H1 (cell line): ENCODE measurements around the gene PSKH1. TPM values are rescaled to one million over a fixed set of nuclear protein-coding genes. Genes with fewer than 3 reads are reported as not detected.
A peak's percentile ranks its signal among the peaks of the same experiment; 100 is the strongest.

ENCODE experiments used
- CTCF ChIA-PET: fragments of 300-600 bp; sonication (Branson Sonifier 250); formaldehyde crosslinking; loops from one replicate; lab custom pipeline; 2021; ENCODE audit not compliant: partially characterized antibody; lab: Charles Lee
- POLR2A ChIA-PET: fragments of 300-600 bp; sonication (Branson Sonifier 250); formaldehyde crosslinking; loops from one replicate; lab custom pipeline; 2021; ENCODE audit warnings: inconsistent platforms; ENCODE audit not compliant: partially characterized antibody; lab: Charles Lee
- DNase-seq, 2 experiments: peaks; one replicate each; pipeline versions ENCODE4 v3.0.0 to v3.0.0-alpha.2; 2010 to 2022; ENCODE audit warnings: low spot score in 2 of 2, low read depth in 1 of 2, mixed read lengths in 1 of 2
- FAIRE-seq: peaks from 2 replicates; lab custom pipeline; 2011; peaks lifted over from hg19 to GRCh38; lab: Jason Lieb, UNC
- H2AFZ ChIP-seq: 2 replicates; pipeline ENCODE4 v1.8.1; 2012; ENCODE audit warnings: low read length, inconsistent platforms
- H2AK5ac ChIP-seq: 2 replicates; pipeline ENCODE4 v1.6.1; 2013; ENCODE audit warnings: low read depth, low read length
- H2BK120ac ChIP-seq: replicated peaks from 2 replicates; pipeline ENCODE3; 2013; ENCODE audit warnings: low read depth, low read length, inconsistent platforms
- H2BK12ac ChIP-seq: 2 replicates; pipeline ENCODE4 v1.6.1; 2013; ENCODE audit warnings: low read depth, low read length
- H2BK15ac ChIP-seq: 2 replicates; pipeline ENCODE4 v1.6.1; 2013; ENCODE audit warnings: low read length
- H2BK20ac ChIP-seq: 2 replicates; pipeline ENCODE4 v1.6.1; 2013; ENCODE audit warnings: low read length
- H2BK5ac ChIP-seq: 2 replicates; pipeline ENCODE4 v1.6.1; 2013; ENCODE audit warnings: low read depth, low read length
- H3K14ac ChIP-seq: 2 replicates; pipeline ENCODE4 v1.6.1; 2013; ENCODE audit warnings: inconsistent platforms; ENCODE audit not compliant: insufficient read length
- H3K18ac ChIP-seq: 2 replicates; pipeline ENCODE4 v1.6.1; 2013; ENCODE audit warnings: low read length; ENCODE audit errors: extremely low read depth
- H3K23ac ChIP-seq: 2 replicates; pipeline ENCODE4 v1.6.1; 2013; ENCODE audit warnings: inconsistent platforms; ENCODE audit not compliant: insufficient read length
- H3K23me2 ChIP-seq: 2 replicates; pipeline ENCODE4 v1.6.1; 2013; ENCODE audit warnings: low read depth, low read length
- H3K27ac ChIP-seq: 2 replicates; pipeline ENCODE4 v1.6.1; 2011; ENCODE audit warnings: low read depth, low read length, inconsistent platforms
- H3K27me3 ChIP-seq, 4 experiments: replicated peaks in 1 of 4; 1 replicate in 1 of 4; 2 replicates in 3 of 4; pipeline versions ENCODE4 v1.6.1 to v1.8.1; 2011 to 2013; ENCODE audit warnings: low read length in 3 of 4, mild to moderate bottlenecking in 3 of 4, inconsistent platforms in 2 of 4, mixed read lengths in 2 of 4, moderate library complexity in 1 of 4; ENCODE audit not compliant: control insufficient read depth in 3 of 4, insufficient read depth in 3 of 4; ENCODE audit errors: extremely low read depth in 1 of 4
- H3K36me3 ChIP-seq, 4 experiments: 2 replicates each; pipeline versions ENCODE4 v1.6.1 to v1.8.1; 2011 to 2013; ENCODE audit warnings: mild to moderate bottlenecking in 4 of 4, low read length in 3 of 4, moderate library complexity in 2 of 4, control low read depth in 1 of 4, inconsistent platforms in 1 of 4; ENCODE audit not compliant: insufficient read depth in 4 of 4, control insufficient read depth in 2 of 4
- H3K4ac ChIP-seq: replicated peaks from 2 replicates; pipeline ENCODE3; 2013; ENCODE audit warnings: low read length, low read depth, mixed read lengths, inconsistent platforms; ENCODE audit not compliant: insufficient read length
- H3K4me1 ChIP-seq, 4 experiments: replicated peaks in 1 of 4; 1 replicate in 1 of 4; 2 replicates in 3 of 4; pipeline versions ENCODE4 v1.6.1 to v1.8.1; 2011 to 2013; ENCODE audit warnings: low read length in 3 of 4, inconsistent platforms in 2 of 4, mixed read lengths in 1 of 4; ENCODE audit not compliant: insufficient read depth in 4 of 4, control insufficient read depth in 3 of 4
- H3K4me2 ChIP-seq, 2 experiments: 2 replicates each; pipeline versions ENCODE4 v1.6.1 to v1.8.1; 2011 to 2013; ENCODE audit warnings: low read depth in 2 of 2, low read length in 2 of 2, control low read depth in 1 of 2, inconsistent platforms in 1 of 2, mild to moderate bottlenecking in 1 of 2; ENCODE audit not compliant: insufficient read depth in 1 of 2
- H3K4me3 ChIP-seq, 4 experiments: fragments of 200-600, 300-600 bp in 1 of 4; sonication (generic), shearing (Covaris generic), sonication (Bioruptor Twin) in 1 of 4; 2 replicates each; pipeline versions ENCODE4 v1.5.1 to v1.8.1; 2011 to 2016; ENCODE audit warnings: low read length in 4 of 4, low read depth in 3 of 4, control low read depth in 2 of 4, inconsistent platforms in 2 of 4, mild to moderate bottlenecking in 2 of 4, mixed read lengths in 1 of 4, moderate library complexity in 1 of 4; ENCODE audit not compliant: insufficient read depth in 2 of 4; ENCODE audit errors: extremely low read depth in 1 of 4
- H3K56ac ChIP-seq: replicated peaks from 2 replicates; pipeline ENCODE3; 2013; ENCODE audit warnings: low read depth, mild to moderate bottlenecking, mixed read lengths, low read length, inconsistent platforms; ENCODE audit not compliant: insufficient read length
- H3K79me1 ChIP-seq: 2 replicates; pipeline ENCODE4 v1.6.1; 2013; ENCODE audit warnings: low read depth, low read length, control low read depth
- H3K79me2 ChIP-seq, 2 experiments: 2 replicates each; pipeline versions ENCODE4 v1.6.1 to v1.8.1; 2012 to 2013; ENCODE audit warnings: low read length in 2 of 2, mild to moderate bottlenecking in 2 of 2, inconsistent platforms in 1 of 2; ENCODE audit not compliant: insufficient read depth in 2 of 2, control insufficient read depth in 1 of 2
- H3K9ac ChIP-seq, 4 experiments: replicated peaks in 1 of 4; 1 replicate in 1 of 4; 2 replicates in 3 of 4; pipeline versions ENCODE4 v1.6.1 to v1.8.1; 2011 to 2013; ENCODE audit warnings: low read depth in 3 of 4, low read length in 3 of 4, control low read depth in 2 of 4, mild to moderate bottlenecking in 2 of 4, moderate library complexity in 2 of 4, inconsistent platforms in 1 of 4; ENCODE audit errors: extremely low read depth in 1 of 4
- H3K9me3 ChIP-seq, 2 experiments: 2 replicates each; pipeline versions ENCODE4 v1.6.1 to v1.8.1; 2012 to 2013; ENCODE audit warnings: mild to moderate bottlenecking in 2 of 2, moderate library complexity in 2 of 2, control low read depth in 1 of 2, inconsistent platforms in 1 of 2, low read depth in 1 of 2, low read length in 1 of 2, mixed read lengths in 1 of 2; ENCODE audit not compliant: insufficient read depth in 2 of 2
- H4K20me1 ChIP-seq, 2 experiments: replicated peaks in 1 of 2; 2 replicates each; pipeline versions ENCODE3 to v1.8.1; 2011 to 2013; ENCODE audit warnings: inconsistent platforms in 2 of 2, low read length in 2 of 2, mild to moderate bottlenecking in 1 of 2; ENCODE audit not compliant: insufficient read depth in 2 of 2, control insufficient read depth in 1 of 2
- H4K5ac ChIP-seq: 2 replicates; pipeline ENCODE4 v1.6.1; 2013; ENCODE audit warnings: low read length, low read depth, mixed read lengths, inconsistent platforms; ENCODE audit not compliant: insufficient read length
- H4K8ac ChIP-seq: 2 replicates; pipeline ENCODE4 v1.8.0; 2013; ENCODE audit warnings: mild to moderate bottlenecking, moderate library complexity, low read length, inconsistent platforms; ENCODE audit not compliant: insufficient read depth; ENCODE audit errors: extremely low read depth
- H4K91ac ChIP-seq: replicated peaks from 2 replicates; pipeline ENCODE3; 2013; ENCODE audit warnings: low read length, mixed read lengths, inconsistent platforms; ENCODE audit not compliant: insufficient read length
- EGR1 ChIP-seq: IDR thresholded peaks from 2 replicates; pipeline ENCODE4 v1.6.1; 2011; ENCODE audit warnings: low read depth, low read length, borderline replicate concordance
- NANOG ChIP-seq: IDR thresholded peaks from 2 replicates; pipeline ENCODE4 v1.6.1; 2011; ENCODE audit warnings: low read length, low read depth, mild to moderate bottlenecking, inconsistent platforms; ENCODE audit not compliant: insufficient read depth, poor library complexity, severe bottlenecking
- NRF1 ChIP-seq: IDR thresholded peaks from 2 replicates; pipeline ENCODE4 v1.6.1; 2011; ENCODE audit warnings: mild to moderate bottlenecking, low read depth, low read length, improper control_type of control experiment
- PHF8 ChIP-seq: fragments of 200-600 bp; sonication (generic); conservative IDR thresholded peaks from 2 replicates; pipeline ENCODE4 v1.7.1; 2012; ENCODE audit warnings: low read depth, mild to moderate bottlenecking, inconsistent platforms, low read length, moderate library complexity
- SIRT6 ChIP-seq: IDR thresholded peaks from one replicate; pipeline ENCODE4 v1.7.1; 2012; ENCODE audit warnings: low read length, inconsistent platforms
- SUZ12 ChIP-seq: fragments of 200-600 bp; sonication (generic); IDR thresholded peaks from 2 replicates; pipeline ENCODE4 v1.6.1; 2012; ENCODE audit warnings: mild to moderate bottlenecking, inconsistent platforms, low read length, moderate library complexity, mixed read lengths
- TAF1 ChIP-seq: IDR thresholded peaks from 2 replicates; pipeline ENCODE4 v1.6.1; 2011; ENCODE audit warnings: mild to moderate bottlenecking, low read depth, low read length
- TBP ChIP-seq: IDR thresholded peaks from 2 replicates; pipeline ENCODE4 v1.6.1; 2011; ENCODE audit warnings: low read depth, low read length, improper control_type of control experiment
- TCF12 ChIP-seq: IDR thresholded peaks from 2 replicates; pipeline ENCODE4 v1.6.1; 2011; ENCODE audit warnings: low read depth, mild to moderate bottlenecking, low read length
- WGBS, 2 experiments: shearing (Covaris generic) in 1 of 2; methylation state at CpG; one replicate each; pipeline versions ENCODE4 v1.1.6 to v1.1.7; 2013 to 2015; ENCODE audit warnings: low lambda C conversion rate in 2 of 2, mixed read lengths in 2 of 2, inconsistent platforms in 1 of 2, low coverage in 1 of 2, missing lambda C conversion rate in 1 of 2; ENCODE audit not compliant: insufficient replicate concordance in 2 of 2, insufficient coverage in 1 of 2, insufficient read length in 1 of 2; ENCODE audit errors: extremely low coverage in 1 of 2, missing lambda C conversion rate in 1 of 2; 5-methylcytosine and 5-hydroxymethylcytosine counted together
- polyA plus RNA-seq, 7 experiments: library from polyadenylated mRNA; depleted of rRNA in 3 of 7; stranded (reverse) in 5 of 7; unstranded in 2 of 7; fragments of >200 nt in 5 of 7; fragments of 200-250 nt in 2 of 7; gene quantifications; 1 replicate in 5 of 7; 2 replicates in 1 of 7; 4 replicates in 1 of 7; pipeline versions ENCODE4 v1.2.1 to v1.2.3, GENCODE V29; 2011 to 2013; ENCODE audit warnings: missing spikeins in 2 of 7, mixed read lengths in 2 of 7
- total RNA-seq: library from RNA; stranded (reverse); fragmentation: NEBNext Ultra II Directional; extraction: Animal tissue kit (Norgen Biotek cat#: 25700); gene quantifications from 2 replicates; pipeline ENCODE4 v1.2.1, GENCODE V29; 2021

PSKH1 gene
- total and polyA plus RNA-seq, 2 of the 8 experiments (the other 6 are each of a cell fraction or from before 2014, with no cell fraction given): 24.8 to 51.0 TPM

DNA sequence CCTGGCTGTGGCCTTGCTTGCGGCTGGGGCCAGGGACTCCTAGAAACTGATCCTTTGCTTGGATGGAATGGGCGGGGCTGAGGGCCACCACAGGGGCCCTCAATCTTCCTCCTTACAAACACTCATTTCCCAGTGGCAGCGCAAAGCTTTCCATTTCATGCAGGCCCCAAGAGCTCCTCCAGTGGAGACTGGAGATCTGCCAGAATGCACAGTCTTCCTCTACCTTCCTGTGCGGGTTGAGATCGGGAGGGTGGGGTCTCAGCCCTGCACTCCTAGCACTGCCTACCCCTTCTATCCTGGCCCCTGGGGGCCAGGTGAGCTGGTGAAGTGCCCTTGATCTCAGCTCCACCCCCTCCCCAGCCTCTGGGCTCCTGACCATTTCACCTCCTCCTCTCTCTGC, 6.7 kb upstream of the PSKH1 start:
- no peak overlapping the region for H2BK15ac ChIP-seq
- no peak overlapping the region for H3K18ac ChIP-seq
- H3K14ac ChIP-seq: no peak overlapping the region
- H2AK5ac ChIP-seq: no peak overlapping the region
- peaks cover 8 to 14% of the 10 kb centered on the region in 2 experiments for H4K20me1 ChIP-seq
- no peak overlapping the region for H3K27ac ChIP-seq
- H3K23me2 ChIP-seq: 0 out of 2 replicates have a peak, but pooled peaks cover 2% of the 10 kb centered on the region
- no peak overlapping the region for H2BK12ac ChIP-seq
- H3K9me3 ChIP-seq: no peaks in the 10 kb centered on the region
- DNase-seq: no peak
- H3K56ac ChIP-seq: no peak overlapping the region
- ChIA-PET POLR2A (interaction anchor here (0.7 to 6.3 kb wide), 12 partner anchors 10 to 137 kb away, joined by 3 to 45 read pairs (median 6); partner anchors contain the start of genes CTRL, DDX28, DUS2 and EDC4), CTCF (interaction anchor here (0.5 to 21.8 kb wide), 9 partner anchors 24 to 219 kb away, joined by 3 to 623 read pairs (median 4); partner anchors contain the start of genes CTRL, LCAT and PSMB10)
- no peaks in the 10 kb centered on the region for H3K79me2 ChIP-seq
- no peaks in the 10 kb centered on the region for H3K79me1 ChIP-seq
- 90% methylated on average over 4 of the region's 5 CpGs; no CpG with 5 or more reads in 1 of the 2 experiments for WGBS, 2 experiments
- no peak for TF ChIP-seq EGR1
- TF ChIP-seq TCF12: no peak
- TF ChIP-seq NANOG: no peak
- no peak for TF ChIP-seq TAF1
- TF ChIP-seq SIRT6: no peak
- TF ChIP-seq PHF8: no peak
- TF ChIP-seq TBP: no peak
- TF ChIP-seq NRF1: no peak
- no peak for TF ChIP-seq SUZ12
- no peak overlapping the region for H3K23ac ChIP-seq
- H3K36me3 ChIP-seq: peaks cover 10 to 18% (median 12%) of the 10 kb centered on the region in 4 experiments
- H3K4me1 ChIP-seq: peaks cover 5 to 15% (median 11%) of the 10 kb centered on the region in 4 experiments
- H2BK5ac ChIP-seq: no peak overlapping the region
- no peak for FAIRE-seq
- no peak overlapping the region for H2BK120ac ChIP-seq
- no peaks in the 10 kb centered on the region for H3K27me3 ChIP-seq
- no peak overlapping the region for H3K4me3 ChIP-seq
- H2BK20ac ChIP-seq: no peak overlapping the region
- no peak overlapping the region for H4K8ac ChIP-seq
- no peak overlapping the region for H2AFZ ChIP-seq
- no peak overlapping the region for H4K91ac ChIP-seq
- no peak overlapping the region for H4K5ac ChIP-seq
- no peak overlapping the region for H3K9ac ChIP-seq
- peak overlapping the region in 1 of 2 experiments; percentile 18; a peak in 1 of 4 replicates for H3K4me2 ChIP-seq
- H3K4ac ChIP-seq: no peak overlapping the region
